HG02840 (cell line): ENCODE data around the gene ANKRD66.
"Not testable (repeated sequence)": the region's sequence is repeated elsewhere in the genome, so short reads cannot be mapped to it uniquely, and the experiment has no call there.

Experiments
- ATAC-seq: cut with Tn5 transposase; IDR thresholded peaks from one replicate; pipeline ENCODE4 v1.9.1; 2021; ENCODE audit warnings: mild to moderate bottlenecking, moderate library complexity, moderate number of reproducible peaks; ENCODE audit not compliant: unreplicated experiment, low FRiP score

Gene ANKRD66

GRCh38 chr6:46749731-46750130 is 3.0 kb downstream of the ANKRD66 start:
- ATAC-seq = no peak

- no peak for ATAC-seq
Observed at GRCh38 chr6:46751658-46752057, 4.9 kb downstream of the ANKRD66 start.

DNA sequence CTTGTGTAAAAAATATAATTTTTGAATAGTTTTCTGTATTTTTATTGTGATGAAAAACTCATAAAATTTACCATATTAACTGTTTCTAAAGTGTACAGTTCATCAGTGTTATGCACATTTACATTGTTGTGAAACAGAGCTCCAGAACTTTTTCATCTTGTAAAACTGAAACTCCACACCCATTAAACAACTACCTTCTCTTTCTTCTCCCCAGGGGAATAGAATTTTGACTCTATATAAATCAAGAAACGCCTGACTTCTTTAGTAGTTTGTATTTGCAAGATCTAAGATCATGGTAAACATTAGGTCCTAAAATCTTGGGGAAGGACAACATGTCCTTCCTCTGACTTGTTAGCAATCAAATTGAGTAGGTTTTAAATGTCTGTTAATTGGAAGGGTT is 9.1 kb downstream of the ANKRD66 start:
- no peak for ATAC-seq

DNA sequence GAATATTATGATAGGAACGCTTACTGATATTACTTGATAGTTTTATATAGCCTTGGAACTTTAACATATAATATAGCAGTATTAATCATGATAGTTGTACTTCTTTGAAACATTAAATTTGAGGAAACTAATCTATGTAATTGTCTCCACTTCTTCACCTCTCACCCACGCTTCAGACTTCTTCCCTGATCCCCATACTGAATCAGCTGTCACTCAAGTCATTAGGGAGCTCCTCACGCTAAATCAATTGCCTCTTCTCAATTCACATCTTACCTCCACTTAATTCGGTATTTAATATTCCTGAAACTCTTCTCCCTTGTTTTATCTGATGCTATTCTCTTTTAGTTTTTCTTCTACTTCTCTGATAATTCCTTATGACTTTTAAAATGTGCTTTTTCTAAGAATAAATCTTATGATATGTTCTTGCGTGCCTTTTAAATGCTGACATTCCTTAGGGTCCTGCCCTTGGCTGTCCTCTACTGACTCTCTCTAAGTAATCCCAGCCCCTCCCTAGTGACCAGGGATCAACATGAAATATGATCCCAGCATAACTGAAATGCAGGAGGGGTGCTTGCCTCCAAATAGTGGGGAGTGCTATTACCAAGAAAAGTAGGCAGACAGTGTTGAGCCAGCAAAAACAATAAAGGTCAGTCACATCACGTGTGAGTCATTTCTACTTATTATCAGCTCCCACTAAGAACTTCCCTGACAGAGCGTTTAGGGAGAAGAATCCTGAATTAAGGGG is 9.9 kb downstream of the ANKRD66 start:
- ATAC-seq = no peak

DNA sequence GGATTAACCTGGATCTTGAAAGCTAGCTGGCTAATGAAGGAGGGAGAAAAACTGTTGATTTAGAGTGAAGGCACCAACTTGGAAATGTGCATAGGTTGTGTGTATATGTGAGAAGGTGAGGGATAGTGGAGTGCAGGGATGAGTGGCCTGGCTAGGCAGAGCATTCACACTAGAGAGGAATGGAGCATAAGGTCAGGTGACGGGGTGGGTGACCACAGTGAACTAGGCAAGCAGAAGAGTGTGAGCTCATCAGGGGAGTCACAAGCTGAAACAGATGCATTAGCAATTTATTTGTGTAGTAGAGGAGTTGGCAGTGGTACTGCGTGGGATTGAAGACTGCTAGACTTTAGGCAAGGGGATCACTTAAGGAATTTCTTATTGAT is 10.5 kb downstream of the ANKRD66 start:
- no peak for ATAC-seq

GRCh38 chr6:46758960-46759753 is 12.4 kb downstream of the ANKRD66 start:
- no peak for ATAC-seq

GRCh38 chr6:46760925-46761324 is 14.2 kb downstream of the ANKRD66 start:
- no peak for ATAC-seq

GRCh38 chr6:46763466-46763865 is 16.7 kb downstream of the ANKRD66 start:
- no peak for ATAC-seq

DNA sequence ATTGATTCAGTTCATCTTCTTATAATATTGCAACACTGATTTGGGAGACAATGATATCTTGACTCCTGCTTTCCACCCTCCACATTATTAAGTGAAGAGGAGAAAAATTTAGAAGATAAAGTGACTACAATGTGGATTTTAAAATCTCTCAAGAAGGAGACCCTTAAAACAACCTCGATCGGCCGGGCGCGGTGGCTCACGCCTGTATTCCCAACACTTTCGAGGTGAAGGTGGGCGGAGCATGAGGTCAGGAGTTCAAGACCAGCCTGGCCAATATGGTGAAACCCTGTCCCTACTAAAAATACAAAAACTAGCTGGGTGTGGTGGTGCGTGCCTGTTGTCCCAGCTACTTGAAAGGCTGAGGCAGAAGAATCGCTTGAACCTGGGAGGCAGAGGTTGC is 17.5 kb downstream of the ANKRD66 start:
- not testable (repeated sequence) for ATAC-seq

DNA sequence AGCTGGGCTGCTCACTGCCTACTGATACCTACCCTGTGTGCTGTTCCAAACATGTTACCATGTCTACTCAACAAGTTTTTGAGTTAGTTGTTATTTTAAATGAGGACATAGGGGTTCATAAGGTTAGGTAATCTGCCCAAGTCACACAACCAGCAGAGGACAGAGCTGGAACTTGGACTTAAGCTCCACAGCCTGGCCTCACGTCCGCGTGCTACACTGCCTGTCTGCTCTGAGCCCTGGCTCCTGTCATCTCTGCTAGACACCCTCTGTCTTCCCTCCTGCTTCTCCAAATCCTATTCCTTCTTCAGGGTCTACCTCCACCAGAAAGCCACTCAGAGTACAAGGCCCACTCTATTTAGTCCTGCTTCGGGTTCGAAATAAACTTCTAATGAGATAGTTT is 18.2 kb downstream of the ANKRD66 start:
- no peak for ATAC-seq

DNA sequence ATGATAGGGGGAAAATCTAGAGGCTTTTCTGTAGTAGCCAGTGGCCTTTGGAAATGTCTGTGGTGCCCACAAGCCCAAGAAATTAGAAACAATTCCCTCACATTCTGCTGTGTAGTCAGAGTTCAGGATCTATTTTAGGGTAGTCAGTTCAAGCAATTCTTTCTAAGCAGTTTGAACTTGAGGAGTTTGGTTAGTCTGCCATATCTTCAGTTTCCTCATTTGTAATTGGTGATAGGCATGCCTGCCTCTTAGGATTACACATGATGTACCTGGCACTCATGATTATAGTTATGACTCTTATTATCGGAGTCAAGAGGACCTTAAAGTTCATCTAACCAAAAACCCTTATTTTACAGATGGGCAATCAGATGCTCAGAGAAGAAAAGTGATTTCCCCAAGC is 25.3 kb downstream of the ANKRD66 start:
- ATAC-seq = no peak

DNA sequence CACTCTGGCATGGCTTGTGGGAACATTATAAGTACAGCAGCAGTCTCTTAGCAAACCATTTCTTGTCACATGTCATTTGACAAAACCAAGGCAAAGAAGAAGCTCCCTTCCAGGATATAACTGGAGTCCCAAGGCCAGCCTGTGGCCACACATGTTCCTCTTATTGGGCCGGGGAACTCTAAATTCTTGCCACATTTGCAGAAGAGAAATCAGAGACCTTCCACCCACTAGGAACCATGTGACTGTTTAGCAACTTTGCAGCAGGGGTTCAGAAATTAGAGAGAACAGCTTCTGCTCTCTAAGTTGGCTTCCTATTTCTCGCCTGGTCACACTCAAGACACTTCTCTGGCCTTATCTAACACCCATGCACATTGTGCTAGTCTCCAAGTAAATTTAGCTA is 26.0 kb downstream of the ANKRD66 start:
- ATAC-seq = no peak

GRCh38 chr6:46773201-46773855 is 26.6 kb downstream of the ANKRD66 start:
- ATAC-seq = no peak

- not testable (repeated sequence) for ATAC-seq
Observed at GRCh38 chr6:46774736-46775135, 28.0 kb downstream of the ANKRD66 start.

DNA sequence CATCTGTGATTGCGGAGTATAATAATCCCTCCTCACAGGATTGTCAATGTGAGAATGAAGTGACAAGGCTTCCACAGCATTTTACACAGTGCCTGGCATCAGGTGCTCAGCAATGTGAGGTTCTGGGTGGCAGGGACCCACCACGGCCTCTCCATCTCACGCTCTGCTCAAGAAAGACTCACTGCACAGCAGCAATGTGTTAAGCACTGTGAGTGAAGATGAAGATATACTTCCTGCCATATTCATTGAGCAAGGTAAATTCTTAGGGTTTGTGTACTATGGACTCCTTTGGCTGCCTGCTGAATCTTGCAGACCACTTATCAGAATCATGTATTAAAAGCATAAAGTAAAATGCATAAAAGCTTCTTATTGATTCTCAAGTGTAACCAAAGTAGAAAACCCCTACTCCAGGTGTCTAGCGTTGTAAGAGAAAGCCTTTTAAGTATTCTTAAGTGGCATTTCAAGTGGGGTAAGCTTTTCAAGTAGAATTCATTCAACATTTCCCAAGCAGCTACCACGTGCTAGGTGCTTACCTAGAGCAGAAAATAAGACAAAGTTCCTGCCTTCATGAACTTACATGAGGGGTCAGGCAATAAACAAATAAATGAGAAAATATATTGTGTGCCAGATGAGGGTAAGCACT is 29.5 kb downstream of the ANKRD66 start:
- ATAC-seq = no peak

DNA sequence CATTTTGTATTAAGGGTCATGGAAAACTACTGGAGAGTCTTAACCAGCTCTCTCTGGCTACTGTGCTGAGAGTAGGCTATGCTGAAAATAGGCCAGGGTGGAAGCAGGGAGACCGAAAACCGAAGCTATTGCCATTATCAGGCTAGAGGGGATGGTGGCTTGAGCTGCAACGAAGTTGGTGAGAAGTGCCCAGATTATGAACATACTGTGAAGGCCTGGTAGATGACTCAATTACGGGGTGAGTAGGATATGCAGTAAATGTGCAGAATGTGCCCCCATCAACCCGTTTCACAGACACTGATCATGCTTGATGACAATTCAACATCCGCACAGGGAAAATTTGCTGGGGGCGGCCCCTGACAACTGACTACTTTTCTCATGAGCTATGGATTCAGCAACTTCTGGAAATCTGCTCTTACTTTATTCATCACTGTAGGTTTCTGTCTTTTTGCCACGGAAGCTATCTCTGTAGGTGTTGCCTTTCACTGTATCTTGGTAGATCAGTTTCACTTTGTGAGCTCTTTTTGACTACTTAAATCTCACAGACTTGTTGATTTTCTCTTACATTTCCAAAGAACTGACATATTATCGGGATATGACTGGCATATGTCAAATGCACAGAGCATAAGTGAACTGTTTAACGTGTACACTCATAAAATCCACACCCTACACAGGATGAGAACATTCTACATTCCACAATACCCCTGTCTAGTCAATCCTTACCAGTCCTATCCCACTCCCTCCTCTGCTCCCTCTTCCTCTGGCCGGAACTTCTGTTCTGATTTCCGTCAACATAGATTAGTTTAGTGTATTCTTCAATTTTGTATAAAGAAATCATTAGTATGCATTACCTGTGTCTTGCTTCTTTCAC is 31.0 kb downstream of the ANKRD66 start:
- ATAC-seq = no peak

GRCh38 chr6:46781478-46782378 is 35.0 kb downstream of the ANKRD66 start:
- no peak for ATAC-seq

- no peak for ATAC-seq
Observed at GRCh38 chr6:46784535-46784934, 37.8 kb downstream of the ANKRD66 start.
